T-helper 2 cell (primary cell): ENCODE data around the gene CUEDC1.
"Not testable (repeated sequence)": the region's sequence is repeated elsewhere in the genome, so short reads cannot be mapped to it uniquely, and the experiment has no call there.

Experiments
- DNase-seq, 5 experiments: peaks; one replicate each; pipeline versions ENCODE4 v3.0.0 to v3.0.0-alpha.2; 2012 to 2022

CUEDC1 gene

DNA sequence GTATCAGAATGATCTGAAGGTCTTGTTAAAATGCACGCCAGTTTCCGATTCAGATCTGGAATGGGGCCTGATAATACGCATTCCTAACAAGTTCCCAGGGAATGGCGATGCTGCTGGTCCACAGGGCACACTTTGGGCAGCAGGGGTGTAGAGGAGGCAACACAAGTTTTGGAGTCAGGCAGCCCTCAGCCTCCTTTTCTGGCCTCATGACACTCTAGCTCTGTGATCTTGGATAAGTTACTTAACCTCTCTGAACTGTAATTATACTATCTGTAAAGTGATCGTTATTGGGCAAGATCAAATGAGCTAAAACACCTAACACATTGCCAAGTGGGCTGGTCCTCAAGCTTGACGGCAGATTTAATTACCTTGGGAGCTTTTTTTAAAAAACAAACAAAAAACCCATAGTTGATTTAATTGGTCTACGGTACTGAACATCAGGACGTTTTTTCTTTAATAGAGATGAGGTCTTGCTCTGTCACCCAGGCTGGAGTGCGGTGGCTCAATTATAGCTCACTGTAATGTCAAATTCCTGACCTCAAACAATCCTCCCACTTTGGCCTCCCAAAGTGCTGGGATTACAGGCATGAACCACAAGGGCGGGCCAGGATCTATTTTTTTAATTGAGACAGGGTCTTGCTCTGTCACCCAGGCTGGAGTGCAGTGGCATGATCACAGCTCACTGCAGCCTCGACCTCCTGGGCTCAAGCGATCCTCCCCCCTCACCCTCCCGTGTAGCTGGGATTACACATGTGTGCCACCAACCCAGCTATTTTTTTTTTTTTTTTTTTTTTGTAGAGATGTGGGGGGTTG is 95.4 kb downstream of the CUEDC1 start:
- no peak for DNase-seq

DNA sequence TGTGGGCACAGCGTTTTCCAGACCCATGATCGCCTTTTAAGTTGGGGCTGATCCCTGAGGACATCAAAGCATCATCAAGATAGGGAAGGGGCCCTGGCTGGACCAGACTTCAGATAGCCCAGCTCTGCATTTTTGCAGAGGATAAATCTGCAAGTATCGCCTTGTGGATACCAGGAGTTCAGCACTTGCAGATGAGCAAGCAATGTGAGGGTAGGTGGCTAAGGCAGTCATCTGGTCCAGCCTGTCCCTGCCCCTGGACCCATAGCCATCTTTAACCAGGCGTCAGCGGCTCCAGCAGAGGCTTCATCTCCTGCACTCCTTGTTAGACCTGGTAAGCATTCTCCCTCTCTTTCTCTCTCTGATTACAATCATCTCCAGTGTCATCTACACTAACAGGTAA is 96.4 kb downstream of the CUEDC1 start:
- no peak for DNase-seq

GRCh38 chr17:57856792-57857620 is 98.2 kb downstream of the CUEDC1 start:
- no peak for DNase-seq

DNA sequence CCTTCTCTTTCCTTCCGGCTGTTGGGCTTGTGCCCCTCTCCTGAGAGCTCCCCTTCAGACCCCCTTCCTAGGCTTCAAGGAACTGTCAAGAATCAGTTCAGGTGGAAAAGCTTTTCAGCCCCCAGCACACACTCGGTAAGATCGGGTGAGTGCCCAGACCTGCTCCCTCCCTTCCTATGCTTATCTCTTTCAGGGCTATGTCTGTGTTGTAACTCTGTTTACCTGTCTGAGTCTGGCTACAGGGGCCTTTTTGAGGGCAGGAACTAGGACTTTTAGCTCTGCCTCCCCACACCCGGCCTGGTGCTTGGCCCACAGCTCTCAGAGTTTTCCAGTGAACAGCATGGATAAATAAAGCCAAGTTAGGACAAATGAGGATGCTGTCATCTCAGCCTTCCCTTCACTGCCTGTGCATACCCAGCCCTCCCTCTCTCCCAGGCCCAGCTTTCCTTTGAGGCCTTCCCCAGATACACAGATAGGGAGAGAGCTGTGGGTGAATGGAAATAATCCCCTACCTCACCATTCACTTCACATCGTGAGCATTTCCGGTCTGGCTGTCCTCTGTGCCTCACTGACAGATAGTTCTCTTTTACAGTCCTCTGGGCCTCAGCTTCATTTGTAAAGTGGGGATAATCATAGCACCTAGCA is 99.7 kb downstream of the CUEDC1 start:
- DNase-seq, result no peak

DNA sequence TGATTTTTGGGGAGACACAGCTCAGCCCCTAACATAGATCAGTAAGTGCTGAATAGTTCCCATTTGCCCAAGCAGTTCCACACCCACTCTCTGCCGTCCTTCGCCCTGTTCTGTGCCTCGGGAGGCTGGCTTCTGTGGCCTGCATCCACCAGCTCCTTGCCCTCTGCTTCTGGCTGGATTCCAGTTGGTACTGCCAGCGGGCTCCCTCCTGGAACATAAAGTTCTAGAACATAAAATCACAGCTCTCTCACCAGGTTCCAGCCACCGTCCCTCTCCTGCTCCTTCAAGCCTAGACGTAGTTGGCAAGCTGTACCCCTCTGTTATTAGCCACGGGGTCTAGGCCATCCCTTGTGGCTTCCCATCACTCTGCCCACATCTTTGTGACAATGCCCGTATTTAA is 101.5 kb downstream of the CUEDC1 start:
- no peak for DNase-seq

- DNase-seq, result no peak
Observed at GRCh38 chr17:57852955-57853328, 102.3 kb downstream of the CUEDC1 start.

- no peak for DNase-seq
Observed at GRCh38 chr17:57852092-57852954, 102.9 kb downstream of the CUEDC1 start.

GRCh38 chr17:57849874-57850754 is 105.1 kb downstream of the CUEDC1 start, which contains the start of gene MRPS23:
Gene MRPS23, minus strand, starts transcription at chr17:57850044. Its CDS starts 34 bp downstream, at chr17:57850010.
- peak; percentile 89 to 99 (median 95) for DNase-seq

GRCh38 chr17:57849163-57849873 is 105.9 kb downstream of the CUEDC1 start:
- DNase-seq, result no peak

DNA sequence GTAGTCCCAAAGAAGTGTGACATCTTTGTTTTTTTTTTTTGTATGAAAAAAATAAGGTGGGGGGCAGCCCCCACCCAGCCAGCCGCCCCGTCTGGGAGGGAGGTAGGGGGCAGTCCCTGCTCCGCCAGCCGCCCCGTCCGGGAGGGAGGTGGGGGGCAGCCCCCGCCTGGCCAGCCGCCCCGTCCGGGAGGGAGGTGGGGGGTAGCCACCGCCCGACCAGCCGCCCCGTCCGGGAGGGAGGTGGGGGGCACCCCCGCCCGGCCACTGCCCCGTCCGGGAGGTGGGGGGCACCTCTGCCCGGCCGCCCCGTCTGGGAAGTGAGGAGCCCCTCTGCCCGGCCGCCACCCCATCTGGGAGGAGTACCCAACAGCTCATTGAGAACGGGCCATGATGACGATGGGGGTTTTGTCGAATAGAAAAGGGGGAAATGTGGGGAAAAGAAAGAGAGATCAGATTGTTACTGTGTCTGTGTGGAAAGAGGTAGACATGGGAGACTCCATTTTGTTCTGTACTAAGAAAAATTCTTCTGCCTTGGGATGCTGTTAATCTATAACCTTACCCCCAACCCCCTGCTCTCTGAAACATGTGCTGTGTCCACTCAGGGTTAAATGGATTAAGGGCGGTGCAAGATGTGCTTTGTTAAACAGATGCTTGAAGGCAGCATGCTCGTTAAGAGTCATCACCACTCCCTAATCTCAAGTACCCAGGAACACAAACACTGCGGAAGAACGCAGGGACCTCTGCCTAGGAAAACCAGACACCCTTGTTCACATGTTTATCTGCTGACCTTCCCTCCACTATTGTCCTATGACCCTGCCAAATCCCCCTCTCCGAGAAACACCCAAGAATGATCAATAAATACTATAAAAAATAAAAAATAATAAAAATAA is 108.9 kb downstream of the CUEDC1 start:
- not testable (repeated sequence) for DNase-seq

GRCh38 chr17:57842280-57842679 is 112.9 kb downstream of the CUEDC1 start:
- no peak for DNase-seq

- no peak for DNase-seq
Observed at GRCh38 chr17:57839571-57839923, 115.7 kb downstream of the CUEDC1 start.

- no peak for DNase-seq
Observed at GRCh38 chr17:57838857-57839570, 116.2 kb downstream of the CUEDC1 start.

DNA sequence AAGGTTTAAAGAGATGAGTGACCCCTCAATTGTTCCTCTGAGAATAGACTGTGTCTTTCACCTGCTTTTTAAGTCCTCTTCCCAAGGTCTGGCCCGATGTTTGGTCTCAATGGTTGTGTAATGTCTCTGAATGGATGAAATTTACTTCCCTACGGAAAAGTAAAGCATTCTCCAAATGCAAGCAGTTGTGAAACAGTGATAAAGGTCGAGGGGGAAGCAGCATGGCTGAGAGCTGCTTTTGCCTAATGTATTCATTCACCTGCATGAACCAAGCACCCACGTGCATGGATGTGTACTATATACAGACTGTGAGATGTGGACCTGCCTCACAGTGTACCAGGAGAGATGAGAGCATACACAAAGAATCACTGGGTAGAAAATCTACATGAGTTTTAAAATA is 116.8 kb downstream of the CUEDC1 start:
- DNase-seq, result no peak

DNA sequence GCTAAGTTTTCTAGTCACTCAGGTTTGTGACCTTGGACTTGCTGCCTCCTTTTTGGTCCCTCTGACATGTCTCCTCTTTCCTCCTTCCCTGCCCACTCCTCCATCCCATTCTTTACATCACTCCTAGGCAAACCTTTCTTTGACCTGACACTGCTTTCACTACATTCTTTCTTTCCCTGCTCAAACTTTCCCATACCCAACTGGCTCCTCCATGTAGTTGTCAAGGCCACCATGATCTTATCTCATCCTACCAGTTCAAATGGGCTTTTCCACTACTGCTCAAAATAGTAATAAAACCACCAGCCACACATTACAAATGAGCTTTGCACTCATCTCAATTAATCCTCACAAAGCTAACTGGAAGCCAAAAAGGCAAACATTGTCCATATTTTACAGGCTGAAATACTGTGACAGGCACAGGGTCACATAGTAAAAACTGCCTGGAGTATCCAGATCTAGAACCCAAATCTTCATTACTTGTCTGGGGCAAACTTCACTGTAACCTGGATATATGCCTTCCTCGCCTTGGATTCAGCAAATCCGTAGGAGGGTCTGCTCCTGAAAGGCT is 119.8 kb downstream of the CUEDC1 start:
- no peak for DNase-seq

DNA sequence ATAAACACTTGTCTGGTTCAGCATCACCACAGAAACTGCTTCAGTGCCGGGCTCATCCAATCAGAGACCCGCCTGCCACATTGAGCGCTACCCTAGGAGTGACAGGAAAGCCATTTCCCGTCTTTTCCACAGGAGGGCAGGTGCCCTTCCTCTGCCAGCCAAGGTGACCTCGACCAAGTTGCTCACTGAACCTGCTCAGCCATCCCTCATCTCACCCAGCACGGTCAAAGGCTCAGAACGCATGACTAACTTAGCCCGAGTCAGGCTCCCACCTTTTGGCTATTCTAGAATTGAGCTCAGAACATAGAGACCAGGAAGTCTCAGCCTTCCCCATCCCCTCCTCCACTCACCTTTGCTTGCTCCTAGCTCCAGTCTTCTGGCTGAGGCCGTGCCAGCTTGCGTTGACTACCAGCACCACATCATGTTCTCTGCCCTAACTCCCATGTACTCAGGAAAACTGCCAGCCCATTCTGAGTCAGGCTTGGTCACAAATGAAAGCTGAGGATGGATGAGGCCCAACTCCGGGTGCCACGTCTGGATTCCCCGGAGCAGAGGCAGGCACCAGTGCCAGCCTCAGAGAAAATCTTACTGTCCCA is 121.0 kb downstream of the CUEDC1 start:
- DNase-seq, result peak in 1 of 5 experiments; percentile 49

DNA sequence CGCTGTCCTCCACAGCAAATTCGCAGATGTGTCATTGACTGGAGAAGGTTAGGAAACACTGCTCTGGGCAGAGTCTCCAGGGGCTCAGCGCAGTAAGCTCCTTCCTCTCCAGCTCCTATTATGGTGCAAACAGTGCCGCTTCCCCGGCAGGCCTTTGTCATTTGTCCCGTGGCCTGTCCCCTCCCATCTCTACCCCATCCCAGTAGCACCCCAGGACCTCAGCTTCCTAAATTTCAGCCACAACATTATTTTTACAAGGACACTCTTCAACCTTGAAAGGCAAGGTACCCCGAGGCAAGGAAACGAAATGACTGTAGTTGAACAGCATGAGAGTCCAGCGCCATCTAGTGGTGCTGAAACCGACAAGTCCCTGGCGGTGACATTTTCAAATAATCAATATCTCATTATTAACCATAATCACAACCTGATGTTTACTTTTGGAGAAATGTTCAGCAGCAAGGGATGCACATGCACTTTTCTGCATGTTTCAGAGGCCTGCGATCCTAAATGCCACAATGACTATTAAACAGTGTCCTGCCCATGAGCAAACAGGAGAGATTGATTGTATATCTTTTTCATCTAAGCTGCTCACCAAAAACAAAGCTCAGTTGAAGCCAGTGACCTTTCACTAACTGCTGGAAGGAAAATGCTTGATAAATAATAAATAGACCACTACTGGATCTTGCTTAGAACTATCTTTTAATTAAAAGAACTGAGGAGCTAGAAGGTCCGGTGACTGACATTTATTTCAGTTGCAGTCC is 121.9 kb downstream of the CUEDC1 start:
- DNase-seq, result peak; percentile 16 to 77 (median 44)
